GM19099 (cell line): ENCODE data around the gene SS18.

ENCODE experiments used
- POLR2A ChIP-seq: IDR thresholded peaks from 3 replicates; pipeline ENCODE4 v1.6.1; 2011; ENCODE audit warnings: low read depth; ENCODE audit not compliant: insufficient read length; ENCODE audit errors: extremely low read depth

SS18 gene

DNA sequence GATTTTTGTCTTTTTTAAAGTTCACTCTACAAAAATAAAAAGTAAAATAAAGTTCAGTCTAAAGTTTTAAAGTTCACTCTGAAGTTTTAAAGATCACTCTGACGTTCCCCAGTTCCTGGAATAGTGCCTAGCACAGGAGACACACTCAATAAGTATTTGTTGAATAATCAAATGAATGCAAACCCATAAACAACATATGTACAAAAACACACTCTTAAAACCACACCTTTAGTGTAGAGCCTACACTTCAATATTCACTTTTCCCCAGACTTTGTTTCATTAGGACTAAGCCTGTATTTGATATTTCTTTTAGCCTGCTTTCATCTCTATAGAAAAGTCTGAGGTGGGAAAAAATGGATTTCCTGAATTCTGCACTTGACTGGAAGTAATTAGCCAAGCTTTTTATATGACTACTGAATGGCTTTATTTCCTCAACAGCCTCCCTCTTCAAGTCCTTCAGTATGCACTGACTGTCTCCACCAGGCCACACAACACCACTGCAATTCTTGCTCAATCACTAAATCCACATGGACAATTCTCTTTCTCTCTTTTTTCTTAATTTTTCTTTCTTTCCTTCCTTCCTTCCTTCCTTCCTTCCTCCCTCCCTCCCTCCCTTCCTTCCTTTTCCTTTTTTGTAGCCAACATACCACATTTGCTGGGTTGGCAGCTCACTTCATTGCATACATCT lies 104.6 kb downstream of the SS18 start:
- TF ChIP-seq POLR2A = no peak

- TF ChIP-seq POLR2A = no peak
These were observed 106.7 kb downstream of the SS18 start for GRCh38 chr18:25983730-25984129.

- TF ChIP-seq POLR2A = no peak
These were observed 107.5 kb downstream of the SS18 start for GRCh38 chr18:25982961-25983360.

DNA sequence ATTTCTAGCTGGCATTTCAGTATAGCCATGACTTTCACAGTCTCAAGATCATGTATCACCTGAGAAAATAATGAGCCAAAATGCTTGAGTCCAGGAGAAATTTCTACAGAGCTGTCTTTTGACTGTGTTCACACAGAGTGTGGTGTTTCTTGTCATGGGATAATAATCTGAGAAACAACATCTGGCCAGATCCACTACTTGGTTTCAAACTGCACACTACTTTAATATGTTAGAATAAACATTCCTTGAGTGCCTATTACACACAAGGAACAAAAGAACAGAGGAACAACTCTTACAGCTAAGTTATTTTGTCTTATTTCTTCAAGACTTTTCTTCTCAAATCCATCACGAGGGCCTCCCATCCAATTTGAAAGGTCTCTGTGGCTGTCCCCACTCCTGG lies 108.3 kb downstream of the SS18 start:
- TF ChIP-seq POLR2A = no peak

- no peak for TF ChIP-seq POLR2A
These were observed 110.9 kb downstream of the SS18 start for GRCh38 chr18:25979369-25980040.

DNA sequence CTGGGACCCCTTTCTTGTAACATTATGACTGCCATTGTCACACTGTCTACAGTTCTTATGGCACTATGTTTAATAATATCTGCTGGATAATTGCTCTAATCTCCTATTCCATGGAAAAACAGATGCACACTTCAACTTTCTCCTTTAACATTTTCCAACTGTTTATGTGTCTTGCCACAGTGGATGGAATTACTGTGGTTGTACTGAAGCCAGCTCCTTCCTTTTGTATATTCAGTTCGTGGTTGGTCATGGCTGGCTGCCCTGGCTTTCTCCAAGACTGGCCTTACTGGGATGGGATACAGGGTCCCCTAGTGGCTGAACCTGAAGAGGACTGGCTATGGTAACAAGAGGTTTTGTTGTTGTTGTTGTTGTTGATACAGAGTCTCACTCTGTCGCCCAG lies 113.9 kb downstream of the SS18 start:
- no peak for TF ChIP-seq POLR2A

DNA sequence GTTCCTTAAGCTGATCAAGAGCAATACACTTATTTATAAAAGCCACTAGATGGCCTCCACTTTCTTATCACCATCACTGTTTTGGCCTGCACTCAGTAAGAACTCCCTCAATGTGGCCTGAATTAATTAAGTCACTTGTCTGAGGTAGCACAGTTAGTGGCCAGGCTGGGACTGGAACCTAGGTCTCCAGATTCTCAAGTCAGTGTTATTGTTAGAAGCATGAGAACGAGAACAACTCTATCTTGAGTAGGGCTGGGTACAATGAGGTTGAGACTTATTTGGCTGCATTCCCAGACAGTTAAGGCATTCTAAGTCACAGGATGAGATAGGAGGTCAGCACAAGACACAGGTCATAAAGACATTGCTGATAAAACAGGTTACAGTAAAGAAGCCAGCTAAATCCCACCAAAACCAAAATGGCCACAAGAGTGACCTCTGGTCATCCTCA lies 115.8 kb downstream of the SS18 start:
- TF ChIP-seq POLR2A = no peak
